ENCODE data around the gene TTL.

TTL gene

GRCh38 chr2:112582314-112582746, 100.4 kb downstream of the TTL start:
- H3K27ac ChIP-seq (ENCODE audit: low read length), result no peak overlapping the region
- H3K9me3 ChIP-seq (ENCODE audit: control insufficient read depth in 2 of 2, low read length in 2 of 2), result no peaks in the 10 kb centered on the region
- H3K27me3 ChIP-seq (ENCODE audit: control insufficient read depth in 1 of 2, insufficient read depth in 2 of 2, low read length in 2 of 2), result no peaks in the 10 kb centered on the region
- H3K9ac ChIP-seq (ENCODE audit: low read length in 2 of 2), result no peak overlapping the region
- peaks cover 11% of the 10 kb centered on the region for H3K4me1 ChIP-seq (ENCODE audit: control insufficient read depth, insufficient read depth, low read length)
- H3K4me3 ChIP-seq (ENCODE audit: low read length in 2 of 2), result no peak overlapping the region
- H3K36me3 ChIP-seq (ENCODE audit: control insufficient read depth in 2 of 2, insufficient read depth in 2 of 2, low read length in 2 of 2), result peaks cover 9 to 10% of the 10 kb centered on the region in 2 donors

- peak overlapping the region; percentile 89 for H3K27ac ChIP-seq (ENCODE audit: low read length)
- H3K9ac ChIP-seq (ENCODE audit: low read length in 2 of 2), result peak overlapping the region; percentile 78 to 93
- H3K27me3 ChIP-seq (ENCODE audit: control insufficient read depth in 1 of 2, insufficient read depth in 2 of 2, low read length in 2 of 2), result no peaks in the 10 kb centered on the region
- H3K9me3 ChIP-seq (ENCODE audit: control insufficient read depth in 2 of 2, low read length in 2 of 2), result no peaks in the 10 kb centered on the region
- peaks cover 11% of the 10 kb centered on the region for H3K4me1 ChIP-seq (ENCODE audit: control insufficient read depth, insufficient read depth, low read length)
- peaks cover 10 to 15% of the 10 kb centered on the region in 2 donors for H3K36me3 ChIP-seq (ENCODE audit: control insufficient read depth in 2 of 2, insufficient read depth in 2 of 2, low read length in 2 of 2)
- peak overlapping the region; percentile 75 to 98 for H3K4me3 ChIP-seq (ENCODE audit: low read length in 2 of 2)
These were observed 101.7 kb downstream of the TTL start for GRCh38 chr2:112583497-112584133.

GRCh38 chr2:112584134-112584890, 102.4 kb downstream of the TTL start, which contains the start of gene CHCHD5:
Gene CHCHD5, plus strand, starts transcription at chr2:112584609. Its CDS starts 39 bp downstream, at chr2:112584648.
- Histone ChIP-seq H3K4me3 (ENCODE audit: low read length in 2 of 2) (peak within 1 kb of the TSS; percentile 75 to 98), H3K36me3 (ENCODE audit: control insufficient read depth in 2 of 2, insufficient read depth in 2 of 2, low read length in 2 of 2) (peaks cover 10 to 17% of the 10 kb centered on the region in 2 donors), H3K9me3 (ENCODE audit: control insufficient read depth in 2 of 2, low read length in 2 of 2) (no peaks in the 10 kb centered on the region), H3K27me3 (ENCODE audit: control insufficient read depth in 1 of 2, insufficient read depth in 2 of 2, low read length in 2 of 2) (no peaks in the 10 kb centered on the region), H3K4me1 (ENCODE audit: control insufficient read depth, insufficient read depth, low read length) (peaks cover 11% of the 10 kb centered on the region), H3K27ac (ENCODE audit: low read length) (peak within 1 kb of the TSS; percentile 89), H3K9ac (ENCODE audit: low read length in 2 of 2) (peak within 1 kb of the TSS; percentile 78 to 93)

- Histone ChIP-seq H3K9ac (ENCODE audit: low read length in 2 of 2) (peak overlapping the region; percentile 78 to 93), H3K36me3 (ENCODE audit: control insufficient read depth in 2 of 2, insufficient read depth in 2 of 2, low read length in 2 of 2) (peaks cover 10 to 17% of the 10 kb centered on the region in 2 donors), H3K4me3 (ENCODE audit: low read length in 2 of 2) (peak overlapping the region; percentile 75 to 98), H3K4me1 (ENCODE audit: control insufficient read depth, insufficient read depth, low read length) (peaks cover 11% of the 10 kb centered on the region), H3K27me3 (ENCODE audit: control insufficient read depth in 1 of 2, insufficient read depth in 2 of 2, low read length in 2 of 2) (no peaks in the 10 kb centered on the region), H3K27ac (ENCODE audit: low read length) (peak overlapping the region; percentile 89), H3K9me3 (ENCODE audit: control insufficient read depth in 2 of 2, low read length in 2 of 2) (no peaks in the 10 kb centered on the region)
These were observed 102.9 kb downstream of the TTL start for GRCh38 chr2:112584891-112585250.

GRCh38 chr2:112585400-112585799, 103.4 kb downstream of the TTL start:
- Histone ChIP-seq H3K27ac (ENCODE audit: low read length) (peak overlapping the region; percentile 89), H3K4me1 (ENCODE audit: control insufficient read depth, insufficient read depth, low read length) (peaks cover 11% of the 10 kb centered on the region), H3K9ac (ENCODE audit: low read length in 2 of 2) (peak overlapping the region; percentile 78 to 93), H3K4me3 (ENCODE audit: low read length in 2 of 2) (peak overlapping the region; percentile 75 to 98), H3K9me3 (ENCODE audit: control insufficient read depth in 2 of 2, low read length in 2 of 2) (no peaks in the 10 kb centered on the region), H3K27me3 (ENCODE audit: control insufficient read depth in 1 of 2, insufficient read depth in 2 of 2, low read length in 2 of 2) (no peaks in the 10 kb centered on the region), H3K36me3 (ENCODE audit: control insufficient read depth in 2 of 2, insufficient read depth in 2 of 2, low read length in 2 of 2) (peaks cover 10 to 17% of the 10 kb centered on the region in 2 donors)

GRCh38 chr2:112585873-112586464, 104.0 kb downstream of the TTL start:
- no peak overlapping the region for H3K27ac ChIP-seq (ENCODE audit: low read length)
- no peaks in the 10 kb centered on the region for H3K9me3 ChIP-seq (ENCODE audit: control insufficient read depth in 2 of 2, low read length in 2 of 2)
- H3K9ac ChIP-seq (ENCODE audit: low read length in 2 of 2), result no peak overlapping the region
- H3K4me1 ChIP-seq (ENCODE audit: control insufficient read depth, insufficient read depth, low read length), result peaks cover 11% of the 10 kb centered on the region
- H3K27me3 ChIP-seq (ENCODE audit: control insufficient read depth in 1 of 2, insufficient read depth in 2 of 2, low read length in 2 of 2), result no peaks in the 10 kb centered on the region
- H3K36me3 ChIP-seq (ENCODE audit: control insufficient read depth in 2 of 2, insufficient read depth in 2 of 2, low read length in 2 of 2), result peaks cover 10 to 20% of the 10 kb centered on the region in 2 donors
- H3K4me3 ChIP-seq (ENCODE audit: low read length in 2 of 2), result no peak overlapping the region

GRCh38 chr2:112588611-112589045, 106.7 kb downstream of the TTL start:
- Histone ChIP-seq H3K27me3 (ENCODE audit: control insufficient read depth in 1 of 2, insufficient read depth in 2 of 2, low read length in 2 of 2) (no peaks in the 10 kb centered on the region), H3K9me3 (ENCODE audit: control insufficient read depth in 2 of 2, low read length in 2 of 2) (no peaks in the 10 kb centered on the region), H3K4me3 (ENCODE audit: low read length in 2 of 2) (no peak overlapping the region), H3K27ac (ENCODE audit: low read length) (no peak overlapping the region), H3K36me3 (ENCODE audit: control insufficient read depth in 2 of 2, insufficient read depth in 2 of 2, low read length in 2 of 2) (peaks cover 10 to 21% of the 10 kb centered on the region in 2 donors), H3K9ac (ENCODE audit: low read length in 2 of 2) (no peak overlapping the region), H3K4me1 (ENCODE audit: control insufficient read depth, insufficient read depth, low read length) (peaks cover 11% of the 10 kb centered on the region)
